SKM-1 (cell line): ENCODE measurements around the gene KRTAP4-3.
"Not testable (repeated sequence)": the region's sequence is repeated elsewhere in the genome, so short reads cannot be mapped to it uniquely, and the experiment has no call there.

Source experiments
- DNase-seq: peaks from one replicate; lab custom pipeline; 2025; ENCODE audit not compliant: unreplicated experiment; lab: John Stamatoyannopoulos, UW

KRTAP4-3 gene

GRCh38 chr17:41153856-41154255 lies 14.2 kb downstream of the KRTAP4-3 start:
- no peak for DNase-seq

- DNase-seq: no peak
Measured at GRCh38 chr17:41151525-41151924, 16.5 kb downstream of the KRTAP4-3 start.

- no peak for DNase-seq
Measured at GRCh38 chr17:41150026-41150425, 18.0 kb downstream of the KRTAP4-3 start.

- no peak for DNase-seq
Measured at GRCh38 chr17:41149652-41149985, 18.4 kb downstream of the KRTAP4-3 start, which contains the start of gene KRTAP4-5. TSS of gene KRTAP4-5 (minus strand) at chr17:41149825. CDS start at chr17:41149767, 58 bp downstream.

GRCh38 chr17:41148971-41149651 lies 18.9 kb downstream of the KRTAP4-3 start:
- DNase-seq: not testable (repeated sequence)

- no peak for DNase-seq
Measured at GRCh38 chr17:41147531-41148204, 20.4 kb downstream of the KRTAP4-3 start.

- no peak for DNase-seq
Measured at GRCh38 chr17:41145261-41145660, 22.8 kb downstream of the KRTAP4-3 start.

GRCh38 chr17:41144846-41145245 lies 23.2 kb downstream of the KRTAP4-3 start:
- no peak for DNase-seq

- DNase-seq: no peak
Measured at GRCh38 chr17:41141361-41141760, 26.7 kb downstream of the KRTAP4-3 start.

GRCh38 chr17:41140360-41141131 lies 27.5 kb downstream of the KRTAP4-3 start, which contains the start of gene KRTAP4-6:
TSS of gene KRTAP4-6 (minus strand) at chr17:41140544. CDS start at chr17:41140487, 57 bp downstream.
- DNase-seq: no peak

- DNase-seq: not testable (repeated sequence)
Measured at GRCh38 chr17:41139865-41140264, 28.2 kb downstream of the KRTAP4-3 start.

- no peak for DNase-seq
Measured at GRCh38 chr17:41133880-41134735, 33.9 kb downstream of the KRTAP4-3 start.

- DNase-seq: no peak
Measured at GRCh38 chr17:41131979-41132378, 36.0 kb downstream of the KRTAP4-3 start.

- DNase-seq: no peak
Measured at GRCh38 chr17:41127371-41127770, 40.6 kb downstream of the KRTAP4-3 start.

GRCh38 chr17:41126412-41126811 lies 41.6 kb downstream of the KRTAP4-3 start:
- DNase-seq: no peak

- no peak for DNase-seq
Measured at GRCh38 chr17:41125064-41125463, 43.0 kb downstream of the KRTAP4-3 start.

- DNase-seq: not testable (repeated sequence)
Measured at GRCh38 chr17:41123991-41124371, 44.0 kb downstream of the KRTAP4-3 start, which contains the start of gene KRTAP4-12. TSS of gene KRTAP4-12 (minus strand) at chr17:41124182. CDS start at chr17:41124122, 60 bp downstream.

GRCh38 chr17:41123292-41123990 lies 44.6 kb downstream of the KRTAP4-3 start:
- not testable (repeated sequence) for DNase-seq

- no peak for DNase-seq
Measured at GRCh38 chr17:41121742-41122141, 46.3 kb downstream of the KRTAP4-3 start.
